HG02588 (cell line): Measurements from ENCODE around the gene RIMBP2.
"Not testable (repeated sequence)": the region's sequence is repeated elsewhere in the genome, so short reads cannot be mapped to it uniquely, and the experiment has no call there.

Experiments
- ATAC-seq: cut with Tn5 transposase; IDR thresholded peaks from one replicate; pipeline ENCODE4 v1.9.1; 2021; ENCODE audit warnings: mild to moderate bottlenecking, moderate library complexity; ENCODE audit not compliant: unreplicated experiment

RIMBP2 gene

GRCh38 chr12:130661486-130662255, 54.4 kb downstream of the RIMBP2 start:
- no peak for ATAC-seq

- ATAC-seq: no peak
Observed at GRCh38 chr12:130661059-130661458, 55.0 kb downstream of the RIMBP2 start.

GRCh38 chr12:130658145-130658911, 57.8 kb downstream of the RIMBP2 start:
- ATAC-seq: no peak

- ATAC-seq: no peak
Observed at GRCh38 chr12:130656411-130656810, 59.7 kb downstream of the RIMBP2 start.

GRCh38 chr12:130655881-130656280, 60.2 kb downstream of the RIMBP2 start:
- ATAC-seq: no peak

DNA sequence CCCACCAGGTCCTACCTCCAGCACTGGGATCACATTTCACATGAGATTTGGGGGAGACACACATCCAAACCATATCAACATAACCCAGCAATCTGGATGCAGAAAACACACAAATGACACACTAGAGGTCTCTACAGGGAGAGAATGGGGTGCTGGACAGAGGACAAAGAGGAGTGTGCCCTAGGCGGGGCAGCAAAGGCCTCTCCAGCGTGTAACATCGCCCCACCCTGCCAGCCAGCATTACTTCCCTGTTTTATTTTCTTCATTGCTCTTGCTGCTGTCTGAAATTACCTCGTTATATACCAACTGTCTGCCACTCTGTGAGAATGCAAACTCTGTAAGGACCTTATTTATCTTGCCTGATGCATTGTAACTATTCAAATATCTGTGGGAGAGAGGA, 61.1 kb downstream of the RIMBP2 start:
- no peak for ATAC-seq

DNA sequence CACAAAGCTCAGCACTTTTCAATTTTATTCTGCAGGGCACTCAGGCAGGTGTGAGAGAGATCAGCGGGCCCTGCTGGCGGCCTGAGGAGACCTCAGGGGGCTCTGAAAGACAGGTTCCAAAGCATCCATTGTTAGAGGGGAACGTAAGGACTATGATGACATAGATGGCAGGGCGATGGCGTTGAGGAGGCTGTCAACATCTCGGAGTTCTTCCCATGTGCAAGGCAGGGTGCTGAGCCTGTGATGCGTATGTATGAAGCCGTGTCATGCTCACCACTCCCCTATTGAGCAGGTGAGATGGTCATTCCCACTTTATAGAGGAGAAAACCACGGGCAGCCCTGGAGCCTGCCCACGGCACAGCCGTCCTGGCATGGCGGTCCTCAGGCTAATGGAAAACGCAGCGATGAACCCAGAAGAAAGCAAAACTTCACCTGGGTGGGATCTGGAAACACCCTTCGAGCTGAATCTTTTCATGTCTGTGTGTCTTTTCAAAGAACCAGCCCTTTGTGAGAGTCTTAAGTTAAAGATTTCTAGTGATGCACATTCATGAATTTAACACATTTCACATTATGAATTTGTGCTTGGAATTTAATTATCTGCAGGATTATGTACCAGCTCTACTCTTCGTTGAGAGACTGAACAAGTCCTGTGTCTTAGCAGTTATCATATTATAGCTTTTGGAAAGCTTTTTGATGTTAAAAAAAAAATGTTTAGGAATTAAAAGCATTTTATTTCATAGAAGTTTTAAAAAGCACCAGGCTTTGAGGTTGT, 64.7 kb downstream of the RIMBP2 start:
- ATAC-seq: no peak

- ATAC-seq: no peak
Observed at GRCh38 chr12:130650131-130650530, 66.0 kb downstream of the RIMBP2 start.

- ATAC-seq: no peak
Observed at GRCh38 chr12:130649101-130650045, 66.7 kb downstream of the RIMBP2 start.

DNA sequence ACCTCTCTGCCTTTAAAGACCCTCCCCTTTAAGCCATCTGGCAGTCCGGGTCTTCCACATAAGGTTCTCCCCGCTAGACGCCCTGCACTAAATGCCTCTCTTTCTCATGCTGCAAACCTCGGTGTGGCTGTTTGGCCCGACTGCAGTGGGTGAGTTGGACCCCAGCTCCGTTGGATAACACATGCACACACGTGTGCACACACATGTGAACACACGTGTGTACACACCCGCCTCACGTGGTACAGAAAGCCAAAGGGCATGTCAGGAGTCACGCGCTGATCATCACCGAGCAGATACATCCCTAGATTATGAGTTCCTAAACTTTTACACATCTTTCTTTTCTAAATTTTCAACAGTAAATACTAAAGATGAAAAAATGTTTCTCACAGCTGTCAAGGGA, 68.3 kb downstream of the RIMBP2 start:
- ATAC-seq: no peak

GRCh38 chr12:130646716-130647370, 69.3 kb downstream of the RIMBP2 start:
- no peak for ATAC-seq

DNA sequence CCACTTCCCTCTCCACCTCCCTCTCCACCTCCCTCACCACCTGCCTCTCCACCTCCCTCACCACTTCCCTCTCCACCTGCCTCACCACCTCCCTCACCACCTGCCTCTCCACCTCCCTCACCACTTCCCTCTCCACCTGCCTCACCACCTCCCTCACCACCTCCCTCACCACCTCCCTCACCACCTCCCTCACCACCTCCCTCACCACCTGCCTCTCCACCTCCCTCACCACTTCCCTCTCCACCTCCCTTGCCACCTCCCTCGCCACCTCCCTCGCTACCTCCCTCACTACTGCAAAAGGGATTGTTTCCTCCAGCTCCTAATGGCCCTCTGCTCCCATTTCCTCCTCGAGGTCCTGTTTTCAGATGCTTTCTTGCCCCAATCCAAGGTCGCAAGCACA, 69.9 kb downstream of the RIMBP2 start:
- not testable (repeated sequence) for ATAC-seq

DNA sequence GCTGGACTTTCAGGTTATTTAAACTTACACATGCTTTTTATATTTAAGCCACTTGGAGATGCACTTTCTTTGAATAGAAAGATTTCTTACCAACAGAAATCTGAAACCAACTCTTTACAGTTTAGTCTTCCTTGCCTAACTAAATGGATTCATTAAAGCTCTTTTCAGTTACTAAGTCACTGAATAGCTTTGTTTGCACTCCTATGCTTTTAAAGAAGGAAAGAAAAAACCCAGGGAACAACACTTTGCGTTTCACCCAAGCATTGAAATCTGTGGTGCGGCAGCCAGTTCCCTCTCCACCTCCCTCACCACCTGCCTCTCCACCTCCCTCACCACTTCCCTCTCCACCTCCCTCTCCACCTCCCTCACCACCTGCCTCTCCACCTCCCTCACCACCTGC, 70.3 kb downstream of the RIMBP2 start:
- no peak for ATAC-seq

DNA sequence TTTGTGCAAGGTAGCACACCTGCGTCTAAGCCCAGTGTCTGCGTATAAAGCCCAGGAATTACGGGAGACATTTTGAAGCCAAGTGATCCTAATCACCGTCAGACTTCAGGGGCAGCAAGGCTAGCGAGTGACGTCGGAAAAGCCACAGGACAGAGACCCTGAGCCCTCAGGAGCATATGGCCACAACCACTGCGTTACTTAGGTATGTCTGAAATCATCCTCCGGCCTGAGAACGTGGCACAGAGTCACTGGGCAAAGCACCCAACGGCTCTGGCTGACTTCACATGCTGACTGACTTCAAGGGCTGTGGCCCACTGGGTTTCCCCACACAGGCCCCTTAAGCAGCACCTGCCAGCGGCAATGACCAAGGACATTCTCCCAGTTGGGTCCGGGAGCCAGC, 71.5 kb downstream of the RIMBP2 start:
- ATAC-seq: no peak

DNA sequence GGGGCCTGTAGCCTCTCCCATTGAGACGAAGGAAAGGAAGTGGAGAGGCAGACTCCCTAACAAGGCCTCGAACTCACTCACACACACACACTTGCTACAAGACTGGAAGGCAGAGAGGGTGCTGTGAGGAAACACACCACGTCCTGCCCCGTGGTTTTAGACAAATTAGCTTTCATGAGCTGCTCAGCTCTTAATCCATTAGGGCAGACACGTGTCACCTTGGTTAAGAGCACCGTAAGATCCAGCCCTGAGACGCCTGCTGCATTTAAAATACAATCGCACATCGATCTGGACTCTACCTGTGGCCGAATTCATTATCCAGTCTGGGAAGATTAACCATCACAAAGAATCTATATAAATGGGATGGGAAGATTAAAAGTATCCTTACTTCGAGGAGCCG, 72.0 kb downstream of the RIMBP2 start:
- ATAC-seq: no peak

GRCh38 chr12:130642856-130643255, 73.2 kb downstream of the RIMBP2 start:
- ATAC-seq: no peak

GRCh38 chr12:130641533-130642184, 74.4 kb downstream of the RIMBP2 start:
- no peak for ATAC-seq

GRCh38 chr12:130640901-130641300, 75.2 kb downstream of the RIMBP2 start:
- no peak for ATAC-seq

DNA sequence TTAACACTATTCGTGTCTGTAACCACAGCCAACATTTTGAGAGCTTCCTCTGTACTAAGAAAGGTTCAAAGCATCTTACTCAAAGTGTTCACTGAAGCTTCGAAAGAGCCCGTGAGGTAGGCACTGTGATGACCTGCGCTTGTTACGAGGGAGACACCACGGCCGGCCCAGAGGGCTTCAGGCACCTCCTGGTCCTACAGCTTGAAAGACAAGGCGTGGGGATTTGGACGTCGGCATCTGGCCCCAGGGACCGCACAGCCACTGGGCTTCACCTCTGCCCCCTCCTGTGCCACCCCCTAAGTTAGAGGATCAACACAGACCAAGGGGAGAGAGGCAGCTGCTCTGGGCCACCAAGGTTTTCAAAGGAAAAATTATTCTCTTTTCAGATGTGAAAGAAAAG, 75.6 kb downstream of the RIMBP2 start:
- ATAC-seq: no peak
